Transverse colon (tissue), 3 donors: ENCODE measurements around the gene CCDC33.

ENCODE experiments used
- POLR2A ChIP-seq: fragments of 450-650 bp; IDR thresholded peaks from one replicate; pipeline ENCODE4 v1.6.1; 2016; ENCODE audit warnings: antibody characterized with exemption, mild to moderate bottlenecking, moderate library complexity
- TF ChIP-seq, protein P1 (sequence below), 5 experiments: fragments of 200-600 bp in 3 of 5; fragments of 450-650 bp in 2 of 5; sonication (generic) in 3 of 5; IDR thresholded peaks; 1 replicate in 2 of 5; 2 replicates in 3 of 5; pipeline ENCODE4 v1.5.1; 2016 to 2017; ENCODE audit warnings: antibody characterized with exemption in 5 of 5, inconsistent platforms in 3 of 5, mild to moderate bottlenecking in 2 of 5, moderate library complexity in 1 of 5

DNA sequence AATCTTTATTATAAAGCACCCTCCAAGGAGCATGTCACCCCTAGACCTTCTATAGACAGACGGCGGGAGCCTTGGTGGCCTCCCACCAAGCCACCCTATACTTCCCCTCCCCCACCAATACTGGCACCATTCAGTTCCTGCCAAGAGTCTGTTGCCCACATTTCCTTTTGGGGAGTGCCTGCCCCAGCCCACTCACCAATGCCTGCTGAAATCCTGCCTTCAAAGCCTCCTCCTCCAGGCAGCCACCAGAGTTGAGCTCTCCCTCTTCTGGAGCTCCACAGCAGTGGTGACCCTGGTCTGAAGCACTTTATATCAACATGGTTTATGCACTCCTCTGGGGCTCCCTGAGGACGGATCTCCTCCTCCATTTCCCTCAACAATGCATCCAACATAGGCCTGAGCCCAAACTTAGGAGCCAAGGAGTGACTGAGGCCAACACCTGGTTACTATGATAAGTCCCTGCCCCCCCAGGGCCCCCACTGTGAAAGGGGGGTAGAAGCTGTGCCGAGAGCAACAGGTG, 8.8 kb downstream of the CCDC33 start:
- TF ChIP-seq, protein P1, sequence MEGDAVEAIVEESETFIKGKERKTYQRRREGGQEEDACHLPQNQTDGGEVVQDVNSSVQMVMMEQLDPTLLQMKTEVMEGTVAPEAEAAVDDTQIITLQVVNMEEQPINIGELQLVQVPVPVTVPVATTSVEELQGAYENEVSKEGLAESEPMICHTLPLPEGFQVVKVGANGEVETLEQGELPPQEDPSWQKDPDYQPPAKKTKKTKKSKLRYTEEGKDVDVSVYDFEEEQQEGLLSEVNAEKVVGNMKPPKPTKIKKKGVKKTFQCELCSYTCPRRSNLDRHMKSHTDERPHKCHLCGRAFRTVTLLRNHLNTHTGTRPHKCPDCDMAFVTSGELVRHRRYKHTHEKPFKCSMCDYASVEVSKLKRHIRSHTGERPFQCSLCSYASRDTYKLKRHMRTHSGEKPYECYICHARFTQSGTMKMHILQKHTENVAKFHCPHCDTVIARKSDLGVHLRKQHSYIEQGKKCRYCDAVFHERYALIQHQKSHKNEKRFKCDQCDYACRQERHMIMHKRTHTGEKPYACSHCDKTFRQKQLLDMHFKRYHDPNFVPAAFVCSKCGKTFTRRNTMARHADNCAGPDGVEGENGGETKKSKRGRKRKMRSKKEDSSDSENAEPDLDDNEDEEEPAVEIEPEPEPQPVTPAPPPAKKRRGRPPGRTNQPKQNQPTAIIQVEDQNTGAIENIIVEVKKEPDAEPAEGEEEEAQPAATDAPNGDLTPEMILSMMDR (IDR thresholded peaks at IDR 0.05): no peak
- TF ChIP-seq POLR2A: no peak
